Fibroblast of skin of left biceps (primary cell): ENCODE results near the gene TMEM167B.
A peak's percentile ranks its signal among the peaks of the same experiment; 100 is the strongest.
"Not testable (repeated sequence)": the region's sequence is repeated elsewhere in the genome, so short reads cannot be mapped to it uniquely, and the experiment has no call there.

Experiments
- DNase-seq, 2 experiments: peaks; one replicate each; pipeline ENCODE4 v3.0.0-alpha.2; 2013; ENCODE audit warnings: low read depth in 2 of 2

Gene TMEM167B

DNA sequence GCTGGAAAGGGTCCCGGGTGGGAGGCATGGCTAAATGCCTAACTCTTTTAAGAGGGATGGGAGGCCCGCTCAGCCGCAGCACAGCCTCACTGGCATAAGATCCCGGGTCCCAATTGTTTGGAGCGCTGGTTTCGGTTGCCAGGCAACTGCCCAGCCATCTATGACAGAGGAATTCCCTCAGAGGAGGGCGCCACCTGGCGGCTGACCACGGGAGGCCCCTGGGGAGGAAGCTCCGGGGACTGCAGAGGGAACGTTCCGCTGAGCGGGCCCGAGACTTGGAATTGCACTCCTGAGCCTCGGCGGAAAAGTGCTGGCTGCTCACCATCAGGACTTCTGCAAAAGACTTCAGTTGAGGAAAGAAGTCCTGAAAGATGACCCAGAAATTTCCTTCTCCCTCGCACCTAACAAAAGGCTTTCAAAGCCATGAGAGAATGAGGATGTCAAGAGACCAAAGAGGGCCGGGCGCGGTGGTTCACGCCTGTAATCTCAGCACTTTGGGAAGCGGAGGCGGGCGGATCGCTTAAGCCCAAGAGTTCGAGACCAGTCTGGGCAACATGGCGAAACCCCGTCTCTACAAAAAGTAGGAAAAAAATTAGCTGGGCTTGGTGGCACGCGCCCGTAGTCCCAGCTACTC lies 22.2 kb downstream of the TMEM167B start:
- DNase-seq: peak; percentile 53 to 54

DNA sequence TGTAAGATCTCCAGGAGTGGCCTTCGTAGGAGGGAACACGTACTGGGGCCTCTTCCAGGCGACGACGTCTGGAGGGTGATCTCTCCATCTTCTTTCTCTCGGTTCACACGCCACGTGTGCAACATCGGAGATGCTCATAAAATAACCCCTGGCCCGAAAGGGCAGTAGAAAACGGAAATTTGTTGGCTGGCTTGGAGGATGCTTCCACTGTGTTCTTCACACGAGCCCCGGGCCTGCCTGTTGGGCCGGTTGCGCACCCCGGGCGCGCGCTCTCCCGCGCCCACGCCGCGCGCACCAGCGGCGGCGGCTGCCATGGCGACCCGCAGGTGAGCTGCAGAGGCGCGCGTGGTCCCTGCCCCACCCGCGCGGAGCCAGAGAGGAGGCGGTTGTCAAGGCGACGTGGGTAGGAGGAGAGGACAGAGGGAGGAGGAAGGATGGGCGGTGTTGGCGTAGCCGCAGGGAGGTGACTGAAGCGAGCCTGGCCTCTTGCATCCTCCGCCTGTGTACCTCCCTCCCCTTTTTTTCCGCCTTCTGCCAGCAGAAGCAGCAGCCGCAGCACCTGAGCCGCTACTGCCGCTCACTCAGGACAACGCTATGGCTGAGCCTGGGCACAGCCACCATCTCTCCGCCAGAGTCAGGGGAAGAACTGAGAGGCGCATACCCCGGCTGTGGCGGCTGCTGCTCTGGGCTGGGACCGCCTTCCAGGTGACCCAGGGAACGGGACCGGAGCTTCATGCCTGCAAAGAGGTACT lies 23.2 kb downstream of the TMEM167B start, which contains the start of gene ELAPOR1:
TSS of gene ELAPOR1 (plus strand) at position 526 of the 752 bp plus-strand sequence. CDS start at position 595, 69 bp downstream.
- DNase-seq: no peak

DNA sequence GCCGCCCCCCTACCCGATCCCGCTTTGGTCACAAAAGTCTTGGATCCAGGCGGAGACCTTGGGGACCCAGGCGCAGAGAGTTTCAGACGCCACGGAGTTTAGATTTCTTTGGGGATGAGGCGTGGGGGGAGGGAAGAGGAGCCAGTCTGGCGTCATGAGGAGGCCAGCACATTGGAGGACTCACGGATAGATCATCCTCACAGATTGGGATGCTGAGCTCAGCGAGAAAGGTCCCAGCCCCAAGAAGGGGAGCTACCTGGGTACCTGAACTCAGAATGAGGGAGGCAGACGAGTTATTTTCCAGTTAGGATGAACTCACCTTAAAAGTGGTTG lies 23.7 kb downstream of the TMEM167B start:
- DNase-seq: no peak

DNA sequence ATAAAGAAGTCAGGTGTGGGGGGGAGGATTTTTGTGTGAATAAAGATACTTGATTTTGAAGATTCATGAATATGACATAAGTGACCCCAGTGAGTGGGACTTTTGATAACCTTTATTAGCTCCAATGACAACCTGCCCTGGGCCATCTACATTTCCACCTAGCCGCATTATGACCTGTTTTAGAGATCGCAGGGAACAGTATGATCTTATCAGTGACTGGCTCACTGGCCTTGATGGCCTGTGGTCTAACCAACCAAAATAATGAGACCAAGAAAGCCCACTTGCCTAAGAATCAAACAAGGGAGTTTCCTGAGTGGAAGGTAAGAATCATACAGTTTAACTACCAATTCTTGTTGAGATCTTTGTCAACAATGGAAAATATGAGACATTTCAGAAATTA lies 25.1 kb downstream of the TMEM167B start:
- no peak for DNase-seq

DNA sequence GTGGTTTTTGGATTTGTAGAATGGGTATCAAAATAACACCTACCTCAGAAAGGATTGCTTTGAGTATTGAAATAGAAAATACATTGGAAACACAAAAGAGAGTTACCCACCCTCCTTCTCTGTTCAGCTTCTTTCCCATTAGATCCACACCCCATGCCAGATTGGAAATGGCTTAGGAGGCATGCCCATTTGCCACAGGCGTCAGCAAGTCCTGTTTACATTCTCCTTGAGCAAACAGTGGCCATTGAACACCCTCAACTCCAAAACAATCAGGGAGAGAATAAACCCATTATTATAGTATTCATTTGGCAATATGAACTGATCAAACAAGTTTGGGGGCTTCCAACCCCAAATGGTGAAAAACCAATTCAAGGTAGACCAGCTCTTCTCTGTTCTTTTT lies 25.7 kb downstream of the TMEM167B start:
- DNase-seq: no peak

DNA sequence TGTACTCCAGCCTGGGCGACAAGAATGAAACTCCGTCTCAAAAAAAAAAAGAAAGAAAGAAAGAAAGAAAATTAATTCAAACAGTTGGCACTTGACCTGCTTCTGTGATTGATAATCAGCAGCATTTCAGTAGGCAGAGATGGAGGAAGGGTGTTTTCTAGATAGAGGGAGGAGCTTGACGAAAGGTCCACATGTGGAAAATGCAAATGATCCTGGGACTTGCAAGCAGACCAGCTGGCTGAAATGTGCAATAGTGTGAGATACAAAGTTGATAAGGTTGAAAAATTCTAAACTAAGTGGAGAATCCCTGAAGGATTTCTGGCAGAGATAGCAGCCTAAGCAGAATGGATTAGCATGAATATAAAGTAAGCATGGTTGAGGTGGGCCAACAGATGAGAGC lies 27.5 kb downstream of the TMEM167B start:
- DNase-seq: no peak

DNA sequence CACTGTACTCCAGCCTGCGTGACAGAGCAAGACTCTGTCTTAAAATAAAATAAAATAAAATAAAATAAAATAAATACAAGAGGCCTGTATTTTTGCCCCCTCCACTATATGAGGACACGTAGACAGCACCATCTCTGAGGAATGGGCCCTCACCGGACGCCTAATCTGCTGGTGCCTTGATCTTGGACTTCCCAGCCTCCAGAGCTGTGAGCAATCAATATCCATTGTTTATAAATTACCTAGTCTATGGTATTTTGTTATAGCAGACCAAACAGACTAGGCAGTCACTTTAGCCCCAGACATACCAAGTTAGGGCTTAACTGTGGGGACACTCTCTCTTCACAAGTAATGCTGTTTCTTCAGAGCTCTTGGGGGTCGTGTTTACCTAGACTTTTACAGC lies 29.8 kb downstream of the TMEM167B start:
- no peak for DNase-seq

DNA sequence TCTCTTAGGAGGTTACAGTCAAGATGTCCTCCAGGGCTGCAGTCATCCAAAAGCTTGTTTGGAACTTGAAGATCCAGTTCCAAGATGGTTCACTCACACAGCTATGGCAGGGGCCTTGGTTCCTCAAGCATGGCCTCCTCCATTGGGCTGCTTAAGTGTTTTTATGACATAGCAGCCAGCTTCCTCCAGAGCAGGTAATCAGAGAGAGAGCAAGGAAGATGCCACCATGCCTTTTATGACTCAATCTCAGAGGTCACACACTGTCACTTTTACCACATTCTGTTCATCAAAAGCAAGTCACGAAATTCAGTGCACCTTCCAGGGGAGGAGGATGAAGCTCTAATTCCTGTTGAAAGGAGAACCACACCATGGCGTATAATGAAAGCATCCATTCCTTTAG lies 40.5 kb downstream of the TMEM167B start:
- no peak for DNase-seq

DNA sequence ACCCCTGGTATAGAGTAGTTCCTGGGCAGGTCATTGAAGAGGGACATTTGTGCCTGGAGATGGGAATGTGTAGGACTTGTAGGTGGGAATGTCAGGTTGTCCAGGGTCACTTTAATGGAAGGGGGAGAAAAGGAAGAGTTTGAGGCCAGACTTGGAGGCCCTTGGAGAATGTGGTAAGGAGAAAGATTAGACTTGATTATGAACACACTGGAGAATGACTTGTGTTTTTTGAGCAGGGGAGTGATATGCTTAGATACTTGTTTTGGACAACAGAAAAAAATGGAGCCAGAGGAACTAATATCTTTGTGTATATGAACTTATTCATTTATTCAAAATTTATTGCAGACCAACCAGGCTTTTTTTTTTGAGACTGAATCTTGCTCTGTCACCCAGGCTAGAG lies 41.2 kb downstream of the TMEM167B start:
- no peak for DNase-seq

DNA sequence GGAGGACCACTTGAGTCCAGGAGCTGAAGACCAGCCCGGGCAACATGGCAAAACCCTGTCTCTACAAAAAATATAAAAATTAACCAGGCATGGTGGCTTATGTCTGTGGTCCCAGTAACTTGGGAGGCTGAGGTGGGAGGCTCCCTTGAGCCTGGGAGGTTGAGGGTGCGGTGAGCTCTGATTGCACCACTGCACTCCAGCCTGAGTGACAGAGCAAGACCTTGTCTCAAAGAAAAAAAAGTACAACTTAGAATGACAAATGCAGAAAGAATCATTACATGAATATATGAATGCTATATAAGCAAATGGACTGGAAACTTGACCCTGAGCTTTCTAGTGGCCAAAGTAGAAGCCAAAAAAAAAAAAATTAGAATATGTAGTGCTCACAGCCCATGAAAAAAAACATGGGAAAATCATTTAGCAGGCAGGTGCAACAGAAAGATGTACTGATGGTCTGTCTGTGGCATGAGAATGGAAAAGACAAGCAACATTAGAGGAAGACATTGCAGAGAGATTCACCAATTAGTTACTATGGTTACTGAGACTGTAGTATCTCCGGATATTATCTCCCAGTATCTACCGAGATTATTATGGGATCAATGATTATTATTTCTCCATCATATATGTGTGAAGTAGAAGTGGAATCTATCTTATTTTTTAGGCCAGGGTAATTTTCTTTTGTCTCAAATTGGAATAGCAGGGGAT lies 42.6 kb downstream of the TMEM167B start:
- no peak for DNase-seq

DNA sequence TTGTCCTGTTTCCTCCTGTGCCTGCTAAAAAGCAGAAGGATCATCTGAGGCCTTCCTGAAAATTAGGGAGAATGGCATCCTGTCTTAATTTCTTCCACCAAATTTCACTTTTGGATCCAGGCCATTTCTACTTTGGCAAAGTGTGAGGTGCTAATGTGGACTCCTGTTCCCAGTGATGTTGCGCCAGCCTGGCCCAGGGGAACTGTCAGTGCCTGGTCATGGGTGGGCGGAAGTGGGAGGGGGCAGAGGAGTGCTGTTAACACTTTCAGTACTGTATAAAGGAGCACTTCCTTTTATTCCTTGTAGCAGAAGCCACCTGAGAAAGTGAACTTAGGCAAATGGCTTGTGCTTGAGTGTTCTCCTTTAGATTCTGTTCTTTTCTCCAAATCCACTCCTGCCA lies 43.3 kb downstream of the TMEM167B start:
- no peak for DNase-seq

DNA sequence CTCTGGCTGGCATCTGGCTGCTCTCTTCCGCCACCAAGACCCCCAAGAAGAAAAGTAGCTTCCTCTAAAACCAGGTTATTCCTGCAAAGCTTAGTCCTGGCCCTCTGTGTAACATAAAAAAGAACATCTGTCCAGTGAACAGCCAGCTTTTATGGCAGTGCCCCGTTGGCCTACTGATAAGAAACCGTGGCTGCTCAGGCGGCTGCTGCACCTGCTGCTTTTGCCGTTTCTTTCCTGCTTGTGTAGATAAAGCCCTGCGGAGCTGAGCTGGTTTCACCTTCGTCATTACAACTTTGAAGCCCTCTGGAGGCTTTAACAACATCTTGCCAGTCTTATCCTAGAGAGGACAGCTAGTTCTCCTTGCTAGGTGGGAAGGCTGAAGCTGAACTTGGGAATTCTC lies 43.9 kb downstream of the TMEM167B start:
- DNase-seq: no peak

DNA sequence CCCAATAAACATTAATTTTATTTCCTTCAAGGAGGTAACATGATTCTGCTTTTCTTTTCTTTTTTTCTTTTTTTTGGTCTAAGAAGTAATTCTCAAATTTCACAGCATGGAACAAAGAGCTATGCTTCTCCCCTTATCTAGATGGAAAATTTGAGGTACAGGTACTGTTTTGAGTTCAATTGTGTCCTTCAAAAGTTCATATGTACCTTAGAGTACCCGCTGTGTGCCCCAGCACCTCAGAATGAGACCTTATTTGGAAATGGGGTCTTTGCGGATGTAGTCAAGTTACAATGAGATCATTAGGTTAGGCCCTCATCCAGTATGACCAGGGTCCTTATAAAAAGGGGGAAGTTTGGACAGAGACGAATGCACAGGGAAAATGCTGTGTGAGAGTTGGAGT lies 45.4 kb downstream of the TMEM167B start:
- no peak for DNase-seq

DNA sequence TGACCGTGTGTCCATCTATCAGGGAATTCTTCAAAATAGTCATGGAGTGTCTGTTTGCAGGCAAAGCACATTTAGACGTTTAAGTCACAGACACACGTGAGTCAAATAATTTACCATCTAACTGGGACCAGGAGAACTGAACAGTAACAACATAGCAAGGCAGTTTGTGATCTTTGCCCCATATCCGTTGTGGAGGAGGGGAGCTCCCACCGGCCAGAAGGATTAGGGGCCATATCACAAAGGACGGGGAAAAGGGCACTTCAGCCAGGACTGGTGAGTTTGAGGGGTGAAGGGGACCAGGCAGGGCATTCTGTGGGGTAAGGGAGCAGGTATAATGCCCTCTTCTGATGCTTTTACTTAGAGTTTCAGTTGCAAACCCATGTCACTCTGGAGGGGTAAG lies 46.2 kb downstream of the TMEM167B start:
- no peak for DNase-seq

DNA sequence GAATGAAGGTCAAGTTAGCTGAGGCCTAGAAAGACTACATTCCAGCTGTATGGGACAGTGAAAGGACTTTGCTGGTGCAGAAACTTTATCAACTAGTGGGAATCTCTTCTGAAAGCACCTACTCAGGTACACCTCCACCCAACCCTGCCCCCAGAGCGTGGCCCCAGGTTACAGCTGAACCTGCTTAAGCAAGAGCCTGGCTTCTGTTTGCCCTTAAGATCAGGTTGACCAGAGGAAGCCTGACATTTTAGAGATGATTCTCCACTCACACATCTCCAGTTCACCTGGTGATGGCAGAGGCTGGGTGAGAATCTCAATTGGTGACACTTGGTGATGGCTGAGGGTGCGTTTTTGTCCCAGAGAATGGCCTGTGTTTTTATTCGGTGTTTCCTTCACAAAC lies 47.4 kb downstream of the TMEM167B start:
- no peak for DNase-seq

DNA sequence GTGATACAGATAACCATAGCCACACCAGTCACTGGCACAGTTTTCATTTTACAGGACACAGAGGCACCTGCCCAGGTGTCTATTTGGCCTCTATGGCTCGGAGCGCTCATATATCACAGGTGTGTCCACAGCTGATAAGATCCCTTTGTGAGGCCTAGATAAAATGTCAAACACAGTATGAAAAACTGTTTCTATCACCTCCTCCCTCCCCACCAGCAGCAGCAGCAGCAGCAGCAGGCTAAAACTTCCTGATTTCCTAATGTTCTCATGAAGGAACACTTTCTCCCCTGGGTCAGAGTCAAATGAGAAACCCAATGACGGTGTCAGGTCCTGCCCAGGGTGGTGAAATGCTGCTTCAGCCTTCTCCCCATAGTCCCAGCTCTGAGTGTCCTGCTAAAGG lies 47.8 kb downstream of the TMEM167B start:
- no peak for DNase-seq

DNA sequence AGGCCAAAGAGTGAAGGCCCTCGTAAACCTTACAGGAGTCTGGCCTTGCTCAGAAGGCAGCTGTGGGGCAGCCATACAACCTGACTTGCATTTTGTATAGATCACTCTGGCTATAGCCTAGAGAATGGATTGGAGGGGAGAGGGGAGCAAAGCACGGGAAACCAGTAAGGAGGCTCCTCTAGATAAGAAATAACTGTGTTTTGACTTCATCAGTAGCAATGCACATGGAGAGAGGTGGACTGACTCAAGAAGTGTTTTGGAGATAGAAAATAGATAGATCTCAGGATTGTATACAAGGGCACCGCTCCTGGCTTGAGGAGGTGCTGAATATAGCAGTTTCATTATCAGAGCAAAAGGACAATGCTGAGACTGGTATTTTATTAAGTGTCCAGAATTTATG lies 49.8 kb downstream of the TMEM167B start:
- no peak for DNase-seq

DNA sequence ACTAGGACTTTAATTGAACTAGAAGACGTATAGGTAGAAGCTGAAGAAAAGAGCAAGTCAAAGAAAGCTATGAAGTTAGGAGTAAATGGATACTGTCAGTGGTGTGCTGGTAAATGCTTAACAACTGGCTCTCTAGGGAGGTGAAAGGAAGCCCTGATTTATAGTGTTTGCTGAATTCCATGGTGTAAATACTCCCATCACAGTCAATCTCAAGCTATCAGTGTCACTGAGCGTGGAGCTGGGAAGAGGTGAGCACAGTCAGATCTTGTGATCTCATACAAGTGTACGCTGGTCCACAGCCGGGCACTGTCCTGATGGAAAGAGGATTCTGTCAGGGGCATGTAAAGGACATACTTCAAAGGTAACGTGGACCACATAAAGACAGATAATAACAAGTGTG lies 51.7 kb downstream of the TMEM167B start:
- DNase-seq: no peak

DNA sequence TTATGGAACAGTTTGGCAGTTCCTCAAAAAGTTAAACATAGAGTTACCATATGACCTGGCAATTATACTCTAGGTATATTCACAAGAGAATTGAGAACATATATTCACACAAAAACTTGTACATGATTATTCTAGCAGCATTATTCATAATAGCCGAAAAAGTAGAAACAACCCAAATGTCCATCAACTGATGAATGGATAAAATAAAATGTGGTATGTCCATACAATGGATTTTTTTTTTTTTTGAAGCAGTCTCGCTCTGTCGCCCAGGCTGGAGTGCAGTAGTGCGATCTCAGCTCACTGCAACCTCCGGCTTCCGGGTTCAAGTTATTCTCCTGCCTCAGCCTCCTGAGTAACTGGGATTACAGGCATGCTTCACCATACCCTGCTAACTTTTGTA lies 52.2 kb downstream of the TMEM167B start:
- DNase-seq: not testable (repeated sequence)
